Stimulated activated CD8-positive, alpha-beta memory T cell treated with anti-CD3 and anti-CD28 coated beads, Interleukin-7, amount 100 ng/mL, for 4 hours (primary cell): ENCODE results near the gene ABCA2.
"Not testable (repeated sequence)": the region's sequence is repeated elsewhere in the genome, so short reads cannot be mapped to it uniquely, and the experiment has no call there.

ENCODE experiments used
- DNase-seq, 2 donors: peaks; one replicate each; pipeline ENCODE4 v3.0.0-alpha.2; 2020; ENCODE audit warnings: low read depth in 2 of 2

The ABCA2 gene

DNA sequence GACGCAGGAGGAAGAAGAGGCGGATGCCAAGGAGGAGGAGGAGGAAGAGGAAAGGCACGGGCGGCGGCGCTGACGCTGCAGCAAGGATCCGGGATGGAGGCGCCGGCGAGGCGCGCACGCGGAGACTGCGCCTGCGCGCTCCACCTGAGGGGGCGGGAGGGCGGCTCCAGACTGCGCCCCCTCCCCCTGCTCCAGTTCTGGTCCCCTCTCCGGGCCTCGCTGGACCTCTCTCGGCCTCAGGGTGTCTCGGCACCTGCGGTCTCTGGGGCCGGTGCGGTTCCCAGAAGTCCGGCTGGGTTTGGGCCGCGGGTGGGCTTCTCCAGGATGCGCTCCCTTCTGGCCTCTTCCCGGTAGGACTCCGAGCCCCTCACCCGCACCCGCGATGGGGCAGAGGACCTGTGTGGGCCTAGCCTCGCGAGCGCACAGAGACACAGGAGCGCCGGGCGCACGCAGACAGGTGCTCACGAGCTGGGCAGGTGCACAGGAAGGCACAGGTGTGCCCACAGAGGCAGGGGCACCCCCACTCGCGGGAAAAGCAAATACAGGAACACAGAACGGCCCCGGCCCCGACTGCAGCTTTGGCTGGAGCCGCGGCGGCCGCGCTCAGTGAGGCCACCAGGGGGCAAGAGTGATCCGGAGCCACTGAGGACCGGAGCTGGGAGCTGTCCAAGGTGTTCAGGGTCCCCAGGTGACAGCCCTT, 18.2 kb upstream of the ABCA2 start, which contains the start of gene NPDC1:
TSS of gene NPDC1 (minus strand) at position 90 of the 700 bp plus-strand sequence. CDS start 188 bp downstream, outside the sequence.
- DNase-seq, result peak; percentile 55 to 66

GRCh38 chr9:137045294-137046087, 17.5 kb upstream of the ABCA2 start:
- DNase-seq, result no peak

GRCh38 chr9:137044502-137045177, 16.6 kb upstream of the ABCA2 start:
- DNase-seq, result no peak

DNA sequence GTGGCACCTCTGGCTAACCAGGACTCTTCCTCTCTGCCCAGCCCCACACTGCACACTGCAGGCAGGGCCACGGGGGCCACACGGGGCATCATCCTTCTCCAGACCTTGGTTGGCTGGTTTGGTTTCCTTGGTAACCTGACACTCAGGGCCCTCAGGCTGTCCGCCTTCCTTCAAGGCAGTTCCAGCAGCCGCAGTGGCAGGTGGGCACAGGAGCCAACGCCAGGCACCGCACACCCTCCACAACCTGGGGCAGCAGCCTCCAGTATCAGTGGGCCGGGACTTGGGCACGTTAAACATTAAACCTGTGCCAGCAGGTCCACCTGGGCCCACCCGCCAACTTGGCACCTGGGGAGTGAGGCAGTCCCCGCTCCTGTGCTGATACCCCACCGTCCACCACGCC, 16.0 kb upstream of the ABCA2 start:
- no peak for DNase-seq

DNA sequence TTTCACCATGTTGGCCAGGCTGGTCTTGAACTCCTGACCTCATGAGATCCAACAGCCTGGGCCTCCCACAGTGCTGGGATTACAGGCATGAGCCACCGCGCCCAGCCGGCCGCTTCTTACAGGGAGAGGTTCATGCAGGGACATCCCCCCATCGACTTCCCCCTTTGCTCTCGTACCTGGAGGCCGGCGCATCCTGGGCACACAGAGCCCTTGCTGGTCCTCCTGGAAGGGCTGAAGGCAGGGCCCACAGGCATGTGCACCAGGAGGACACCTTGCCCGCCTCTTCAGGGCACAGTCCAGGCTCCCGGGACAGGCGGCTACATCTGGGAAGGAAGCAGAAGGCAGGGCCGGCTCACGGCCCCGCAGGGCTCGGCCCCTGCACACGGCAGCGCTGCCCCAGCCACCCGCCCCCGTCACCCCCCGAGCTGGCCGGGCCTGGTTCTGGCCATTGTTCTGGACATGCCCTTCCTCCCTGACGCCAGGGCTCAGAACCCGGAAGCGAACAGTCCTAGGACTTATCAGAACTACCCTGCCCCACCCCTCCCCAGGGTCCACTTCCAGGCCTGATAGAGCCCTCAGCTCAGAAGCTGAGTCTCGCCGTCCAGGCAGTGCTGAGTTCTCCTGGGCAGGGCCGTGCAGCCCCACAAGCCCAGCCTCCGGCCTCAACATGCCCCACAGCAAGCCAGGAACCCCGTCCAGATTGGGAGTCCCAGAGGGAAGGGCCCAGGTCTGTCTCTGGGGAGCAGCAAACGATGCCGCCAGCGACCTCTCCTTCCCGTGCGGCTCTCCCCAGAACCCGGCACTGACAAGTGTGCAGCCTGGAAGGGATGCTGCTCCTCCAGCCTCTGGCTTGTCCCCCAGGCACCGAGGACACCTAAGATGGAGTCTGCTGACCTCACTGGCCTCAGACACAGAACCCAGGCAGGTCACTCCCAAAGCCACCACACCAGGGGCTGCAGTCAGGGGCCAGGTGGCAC, 15.0 kb upstream of the ABCA2 start:
- no peak for DNase-seq

DNA sequence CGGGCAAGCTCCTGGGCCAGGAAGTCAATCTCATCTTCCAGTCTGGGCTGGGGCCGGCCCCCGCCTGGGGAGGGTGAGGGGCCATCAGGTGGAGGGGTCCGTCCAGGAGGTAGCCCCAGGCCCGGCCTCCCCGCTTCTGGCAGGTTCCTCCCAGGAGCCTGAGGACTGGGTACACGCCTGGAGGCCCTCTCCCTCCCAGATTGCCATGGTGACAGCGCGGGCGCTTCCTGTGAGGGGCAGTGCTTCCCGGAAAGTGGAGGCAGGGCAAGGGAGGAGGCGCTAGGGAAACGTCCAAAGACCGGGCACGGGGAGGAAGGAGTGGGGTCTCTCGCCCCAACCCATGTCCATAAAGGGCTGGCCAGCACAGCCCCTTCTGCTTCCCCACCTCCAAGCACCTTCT, 13.1 kb upstream of the ABCA2 start:
- DNase-seq, result no peak

DNA sequence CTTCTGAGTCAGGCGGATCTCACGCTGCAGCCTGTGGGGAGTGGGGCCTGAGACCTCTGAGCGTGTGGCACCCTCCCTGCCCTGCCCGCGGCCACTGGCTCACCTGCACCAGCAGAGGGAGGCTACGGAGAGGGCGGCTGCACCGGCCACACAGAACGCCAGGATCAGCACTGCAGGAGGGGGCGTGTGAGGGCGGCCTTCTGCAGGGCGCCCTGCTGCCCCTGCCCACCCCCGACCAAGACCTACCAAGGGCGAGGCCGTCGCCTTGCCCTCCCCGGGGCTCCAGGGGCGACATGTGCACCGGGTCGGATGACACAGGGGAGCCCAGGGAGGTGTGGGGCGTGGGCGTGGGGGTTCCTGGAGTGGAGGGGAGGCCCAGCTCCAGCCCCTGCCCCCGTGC, 12.5 kb upstream of the ABCA2 start:
- no peak for DNase-seq

- no peak for DNase-seq
Observed at GRCh38 chr9:137039611-137040366, 11.8 kb upstream of the ABCA2 start.

GRCh38 chr9:137038916-137039315, 10.9 kb upstream of the ABCA2 start:
- no peak for DNase-seq

DNA sequence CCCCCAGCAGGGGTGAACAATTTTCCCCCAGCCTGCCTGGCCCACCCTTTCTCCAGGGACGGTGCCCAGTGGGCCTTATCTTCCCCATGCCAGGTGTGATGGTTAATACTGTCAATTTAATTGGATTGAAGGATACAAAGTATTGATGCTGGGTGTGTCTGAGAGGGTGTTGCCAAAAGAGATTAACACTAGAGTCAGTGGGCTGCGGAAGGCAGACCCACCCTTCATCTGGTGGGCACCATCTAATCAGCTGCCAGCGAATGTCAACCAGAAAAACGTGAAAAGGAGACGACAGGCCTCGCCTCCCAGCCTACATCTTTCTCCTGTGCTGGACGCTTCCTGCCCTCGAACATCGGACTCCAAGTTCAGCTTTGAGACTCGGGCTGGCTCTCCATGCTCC, 9.4 kb upstream of the ABCA2 start:
- DNase-seq, result no peak

- DNase-seq, result no peak
Observed at GRCh38 chr9:137037035-137037434, 9.0 kb upstream of the ABCA2 start.

DNA sequence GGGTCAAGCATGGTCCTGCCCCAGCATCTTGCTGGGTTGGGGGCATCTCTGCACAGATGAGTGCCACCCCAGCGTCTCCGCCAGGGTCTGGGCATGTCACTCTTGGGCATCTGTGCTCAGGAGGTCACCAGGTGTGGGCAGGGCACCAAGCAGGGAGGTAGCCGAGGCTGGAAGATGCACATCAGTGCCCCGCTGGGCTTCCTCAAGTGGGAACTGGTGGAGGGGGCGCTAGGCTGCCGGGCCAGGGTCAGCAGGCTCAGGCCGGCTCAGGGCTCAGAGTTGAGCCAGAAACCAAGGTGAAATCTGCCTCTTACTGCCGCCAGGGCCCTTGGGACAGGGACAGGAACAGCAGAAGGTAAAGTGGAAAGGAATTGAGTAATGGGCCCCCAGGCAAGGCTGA, 7.9 kb upstream of the ABCA2 start:
- no peak for DNase-seq

GRCh38 chr9:137035507-137035834, 7.4 kb upstream of the ABCA2 start:
- no peak for DNase-seq

DNA sequence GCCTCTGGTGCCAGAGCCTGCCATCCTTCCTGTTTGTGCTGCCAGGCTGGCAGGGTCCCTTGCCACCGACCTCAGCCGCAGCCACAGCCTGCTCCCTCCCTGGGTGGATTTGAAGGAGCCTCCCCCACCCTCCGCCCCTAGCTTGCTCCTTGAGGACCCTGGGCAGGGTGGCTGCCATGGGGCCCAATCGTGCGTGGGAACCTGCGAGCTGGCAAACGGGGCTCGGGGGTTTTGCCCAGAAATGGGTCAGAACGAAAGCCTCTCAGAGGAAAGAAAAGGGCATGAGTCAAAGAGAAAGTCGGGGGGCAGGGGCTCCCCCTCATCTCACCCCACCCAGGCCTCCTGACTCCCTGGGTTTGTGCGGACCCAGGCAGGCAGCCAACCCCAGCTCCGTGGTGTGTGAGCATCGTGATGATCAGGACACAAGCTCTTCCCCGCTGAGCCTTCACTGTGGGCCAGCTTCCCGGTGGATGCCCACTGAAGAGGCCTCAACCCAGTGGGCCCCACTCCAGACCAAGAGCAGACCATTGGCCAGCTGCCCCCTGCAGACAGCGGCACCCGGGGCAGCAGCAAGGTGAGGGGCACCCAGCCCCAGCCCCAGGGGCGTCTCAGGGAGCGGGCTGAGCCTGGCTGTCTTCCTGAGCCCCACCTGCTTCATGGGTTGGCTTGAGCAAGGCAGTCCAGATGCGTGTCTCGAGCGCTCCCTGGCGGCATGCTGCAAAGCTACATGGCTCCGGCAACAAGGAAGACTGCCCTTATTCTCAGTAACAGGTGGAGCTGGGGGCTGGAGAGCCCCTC, 6.9 kb upstream of the ABCA2 start:
- DNase-seq, result peak; percentile 76 to 80

DNA sequence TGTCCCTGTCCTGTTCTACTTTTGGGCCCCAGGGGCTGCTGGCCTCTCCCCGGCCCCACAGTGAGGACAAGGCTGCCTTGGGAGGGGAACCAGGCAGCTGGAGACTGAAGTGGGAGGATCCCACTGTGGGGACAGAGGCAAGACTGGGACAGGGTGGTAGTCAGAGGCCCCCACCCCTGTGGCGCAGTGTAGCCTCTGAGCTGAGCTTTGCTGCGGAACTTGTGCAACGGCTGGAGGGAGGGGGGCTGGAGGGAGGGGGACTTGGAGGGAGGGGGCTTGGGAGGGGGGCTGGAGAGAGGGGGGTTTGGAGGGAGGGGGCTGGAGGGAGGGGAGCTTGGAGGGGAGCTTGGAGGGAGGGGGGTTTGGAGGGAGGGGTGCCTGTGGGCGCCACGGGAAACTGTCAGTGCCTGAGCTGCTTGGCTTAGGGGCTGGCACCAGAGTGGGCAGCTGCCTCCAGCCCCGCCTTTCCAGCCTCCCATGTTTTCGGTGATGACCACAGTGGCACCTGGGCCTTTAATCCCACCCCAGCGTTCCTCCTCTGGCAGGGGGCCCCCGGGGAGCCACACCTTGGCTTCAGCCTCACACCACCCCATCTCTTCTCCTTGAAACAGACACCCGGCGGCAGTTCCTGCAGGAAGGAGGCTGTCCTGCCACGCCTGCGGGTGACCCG, 6.1 kb upstream of the ABCA2 start:
- DNase-seq, result no peak

DNA sequence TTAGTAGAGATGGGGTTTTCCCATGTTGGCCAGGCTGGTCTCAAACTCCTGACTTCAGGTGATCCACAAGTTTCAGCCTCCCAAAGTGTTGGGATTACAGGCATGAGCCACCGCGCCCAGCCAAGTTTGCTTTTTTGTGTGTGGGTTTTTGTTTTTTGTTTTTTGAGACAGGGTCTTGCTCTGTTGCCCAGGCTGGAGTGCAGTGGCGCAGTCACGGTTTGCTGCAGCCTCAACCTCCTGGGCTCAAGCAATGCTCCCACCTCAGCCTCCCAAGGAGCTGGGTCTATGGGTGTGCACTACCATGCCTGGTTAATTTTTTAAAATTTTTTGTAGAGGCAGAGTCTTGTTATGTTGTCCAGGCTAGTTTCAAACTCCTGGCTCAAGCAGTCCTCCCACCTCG, 5.4 kb upstream of the ABCA2 start:
- not testable (repeated sequence) for DNase-seq

DNA sequence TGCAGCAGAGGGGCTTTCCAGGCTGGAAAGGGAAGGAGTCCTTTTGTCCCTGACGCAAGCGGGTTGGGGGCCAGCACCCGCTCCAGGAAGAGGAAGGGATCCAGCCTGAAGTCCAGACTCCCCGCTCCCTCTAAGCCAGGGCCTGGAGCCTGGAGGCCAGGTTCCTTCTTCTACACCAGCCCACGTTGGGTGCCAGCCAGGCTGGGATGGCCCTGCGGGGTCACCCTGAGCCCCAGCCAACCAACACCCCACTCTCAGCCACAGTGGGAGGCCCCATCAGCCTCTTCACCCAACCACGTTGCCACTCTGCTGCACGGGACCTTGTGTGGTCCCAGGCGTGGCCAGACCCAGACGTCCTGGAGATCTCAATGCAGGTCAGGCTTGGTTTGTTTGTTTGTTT, 4.8 kb upstream of the ABCA2 start:
- no peak for DNase-seq

DNA sequence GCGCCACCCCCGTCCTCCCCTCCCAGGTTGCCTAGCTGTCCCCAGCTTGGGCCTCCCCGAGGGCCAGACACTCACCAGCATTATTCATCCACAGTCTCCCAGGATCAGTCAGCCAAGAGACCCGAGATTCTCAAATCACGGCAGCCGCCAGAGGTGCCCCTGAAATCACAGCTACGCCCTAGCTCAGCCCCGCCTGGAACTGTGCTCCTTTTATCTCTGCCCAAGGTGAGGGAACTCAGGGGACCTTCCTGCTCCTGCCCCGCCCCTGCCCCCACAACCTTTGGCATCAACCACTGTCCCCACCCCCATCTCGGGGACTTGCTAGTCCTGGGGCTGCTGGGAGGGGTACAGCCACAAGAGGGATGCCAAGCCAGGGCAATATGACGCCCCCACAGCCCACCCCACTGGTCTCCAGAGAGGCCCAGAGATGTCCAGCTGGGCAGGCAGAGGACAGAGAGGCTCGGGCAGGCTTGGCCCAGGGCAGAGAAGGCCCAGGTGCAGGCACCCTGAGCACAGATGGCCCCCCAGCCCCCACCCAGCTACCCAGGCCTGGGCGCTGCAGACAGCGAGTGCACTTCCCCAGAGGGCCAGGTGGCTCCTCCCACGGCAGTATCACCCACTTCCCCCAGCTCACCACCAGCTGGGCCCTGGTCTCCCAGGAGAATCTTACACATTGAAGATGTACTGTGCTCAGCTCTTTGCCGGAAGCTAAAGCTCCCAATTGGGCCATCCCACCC, 4.0 kb upstream of the ABCA2 start, which contains the start of gene FUT7:
TSS of gene FUT7 (minus strand) at position 185 of the 737 bp plus-strand sequence. CDS start at position 88, 97 bp downstream.
- no peak for DNase-seq
